ENCODE measurements around the gene ZNF563.
"Not testable (repeated sequence)": the region's sequence is repeated elsewhere in the genome, so short reads cannot be mapped to it uniquely, and the experiment has no call there.

Gene ZNF563

DNA sequence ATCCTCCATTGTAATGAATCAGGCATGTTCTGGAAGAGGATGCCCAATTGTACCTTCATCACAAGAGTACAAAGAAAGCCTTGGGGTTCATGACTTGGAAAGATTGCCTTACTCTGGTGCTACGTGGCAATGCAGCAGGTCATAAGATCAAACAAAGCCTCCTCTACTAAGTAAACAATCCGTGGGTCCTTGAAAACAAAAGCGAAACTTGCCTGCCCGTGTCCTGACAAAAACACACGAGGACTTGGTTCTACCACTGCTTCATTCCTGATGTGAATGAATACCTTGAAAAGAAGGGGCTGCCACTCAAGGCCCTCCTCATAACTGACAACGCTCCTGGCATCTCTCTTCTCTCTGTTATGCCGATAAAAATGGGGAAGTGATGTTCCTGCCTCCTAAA lies 18.9 kb downstream of the ZNF563 start:
- no peak overlapping the region for H3K4me3 Mint-ChIP-seq
- H3K27me3 Mint-ChIP-seq (ENCODE audit: low read depth) = no peaks in the 10 kb centered on the region
- TF ChIP-seq CTCF (IDR thresholded peaks at IDR 0.05; ENCODE audit: unreplicated experiment in 3 of 3) = no peak
- H3K4me1 Mint-ChIP-seq = no peaks in the 10 kb centered on the region
- no peak overlapping the region for H3K27ac Mint-ChIP-seq
- peaks cover 30% of the 10 kb centered on the region for H3K36me3 Mint-ChIP-seq (ENCODE audit: low read depth)
- peaks cover 28% of the 10 kb centered on the region for H3K9me3 Mint-ChIP-seq

- H3K4me3 Mint-ChIP-seq; H3K27ac Mint-ChIP-seq; H3K4me1 Mint-ChIP-seq; H3K36me3 Mint-ChIP-seq (ENCODE audit: low read depth); H3K27me3 Mint-ChIP-seq (ENCODE audit: low read depth): not testable (repeated sequence)
- H3K9me3 Mint-ChIP-seq = peaks cover 14% of the 10 kb centered on the region
Measured at GRCh38 chr19:12308891-12309290, 24.5 kb downstream of the ZNF563 start.

DNA sequence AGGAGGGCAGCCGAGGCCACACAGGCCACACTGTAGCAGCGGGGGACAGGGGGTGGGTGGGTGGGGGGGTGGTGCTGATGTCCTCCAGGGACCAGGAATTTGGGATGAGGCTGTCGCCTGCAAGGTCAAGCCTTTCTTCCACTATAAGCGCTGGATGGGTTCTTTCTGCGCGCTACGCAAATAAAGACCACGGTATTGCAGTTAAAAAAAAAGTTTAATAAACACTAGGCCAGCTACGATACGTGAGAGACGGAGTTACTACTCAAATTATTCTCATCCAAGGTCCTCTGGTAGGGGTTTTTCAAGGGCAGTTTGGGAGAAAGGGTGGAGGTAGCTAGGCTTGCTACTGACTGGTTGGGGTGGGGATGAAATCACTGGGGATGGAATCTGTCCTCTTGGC lies 38.2 kb downstream of the ZNF563 start:
- TF ChIP-seq CTCF (IDR thresholded peaks at IDR 0.05; ENCODE audit: unreplicated experiment in 3 of 3) = no peak
- Mint-ChIP-seq H3K27ac (peak overlapping the region; percentile 94 to 98 (median 96)), H3K4me3 (peak overlapping the region; percentile 98 to 99 (median 98)), H3K36me3 (ENCODE audit: low read depth) (peaks cover 23% of the 10 kb centered on the region), H3K27me3 (ENCODE audit: low read depth) (no peaks in the 10 kb centered on the region), H3K9me3 (peaks cover 3% of the 10 kb centered on the region), H3K4me1 (peaks cover 18% of the 10 kb centered on the region)

DNA sequence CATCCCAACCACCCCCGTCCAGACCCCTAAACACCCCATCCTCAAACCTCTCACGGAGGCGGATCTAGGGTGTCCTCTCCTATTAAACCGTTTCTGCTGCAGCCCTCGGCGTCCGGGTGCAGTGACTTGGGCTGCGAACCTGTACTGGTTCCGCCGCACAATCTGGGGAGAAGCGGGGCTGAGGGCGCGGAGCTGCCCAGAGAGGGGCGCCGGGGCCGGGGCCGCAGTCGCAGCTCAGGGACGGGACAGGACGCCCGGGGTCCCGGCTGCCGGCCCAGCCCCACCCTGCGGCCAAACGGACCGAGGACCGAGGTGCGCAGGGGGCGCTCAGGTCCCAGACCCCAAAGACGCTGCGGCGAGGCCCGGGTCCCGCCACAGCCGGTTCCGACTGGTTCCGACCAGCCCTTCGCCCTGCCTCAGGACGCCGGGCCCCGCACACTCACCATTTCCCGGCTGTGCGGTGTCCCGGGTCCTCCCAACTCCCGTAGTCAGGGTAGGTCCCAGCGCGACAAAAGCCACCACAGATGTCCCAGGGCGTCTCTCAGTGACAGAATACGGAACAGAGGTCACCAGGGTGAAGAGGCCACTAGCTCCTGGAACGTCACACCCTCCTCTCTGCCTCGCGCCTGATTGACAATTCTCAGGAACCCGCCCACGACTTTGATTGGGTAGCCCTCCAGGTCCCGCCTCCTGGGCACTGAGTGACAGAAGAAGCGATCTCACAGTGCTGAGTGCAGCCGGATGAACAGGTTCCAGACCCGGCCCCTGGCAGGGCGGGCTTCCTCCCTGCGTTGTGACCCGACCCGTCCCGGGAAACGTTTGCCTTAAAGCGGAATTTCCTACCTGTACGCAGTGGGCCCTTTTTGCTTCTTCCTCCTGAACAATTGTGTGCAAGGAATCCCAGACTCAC lies 38.9 kb downstream of the ZNF563 start, which contains the start of gene ZNF44:
TSS of gene ZNF44 (minus strand) at position 635 of the 910 bp plus-strand sequence. CDS start at position 446, 189 bp downstream.
- peaks cover 28% of the 10 kb centered on the region for H3K36me3 Mint-ChIP-seq (ENCODE audit: low read depth)
- H3K9me3 Mint-ChIP-seq = peaks cover 3% of the 10 kb centered on the region
- H3K4me1 Mint-ChIP-seq = peaks cover 18% of the 10 kb centered on the region
- TF ChIP-seq CTCF (IDR thresholded peaks at IDR 0.05; ENCODE audit: unreplicated experiment in 3 of 3) = no peak
- H3K4me3 Mint-ChIP-seq = peak within 1 kb of the TSS; percentile 98 to 99 (median 99)
- H3K27ac Mint-ChIP-seq = peak within 1 kb of the TSS; percentile 94 to 99 (median 96)
- H3K27me3 Mint-ChIP-seq (ENCODE audit: low read depth) = no peaks in the 10 kb centered on the region

- H3K27me3 Mint-ChIP-seq (ENCODE audit: low read depth) = no peaks in the 10 kb centered on the region
- H3K4me1 Mint-ChIP-seq = peaks cover 18% of the 10 kb centered on the region
- H3K27ac Mint-ChIP-seq = peak overlapping the region; percentile 94 to 99 (median 95)
- peak overlapping the region; percentile 98 to 99 (median 98) for H3K4me3 Mint-ChIP-seq
- no peak for TF ChIP-seq CTCF (IDR thresholded peaks at IDR 0.05; ENCODE audit: unreplicated experiment in 3 of 3)
- H3K36me3 Mint-ChIP-seq (ENCODE audit: low read depth) = peaks cover 35% of the 10 kb centered on the region
- peaks cover 4% of the 10 kb centered on the region for H3K9me3 Mint-ChIP-seq
Measured at GRCh38 chr19:12293777-12294248, 39.6 kb downstream of the ZNF563 start.

DNA sequence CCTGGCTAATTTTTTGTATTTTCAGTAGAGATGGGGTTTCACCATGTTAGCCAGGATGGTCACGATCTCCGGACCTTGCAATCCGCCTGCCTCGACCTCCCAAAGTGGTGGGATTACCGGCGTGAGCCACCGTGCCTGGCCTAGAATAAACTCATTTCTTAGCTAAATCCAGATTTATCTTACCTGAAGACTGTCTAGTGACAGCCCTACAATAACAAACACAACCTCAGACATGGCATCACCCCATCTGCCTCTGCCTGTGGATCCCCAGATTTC lies 43.7 kb downstream of the ZNF563 start:
- H3K27me3 Mint-ChIP-seq (ENCODE audit: low read depth) = no peaks in the 10 kb centered on the region
- no peak overlapping the region for H3K4me3 Mint-ChIP-seq
- peaks cover 69% of the 10 kb centered on the region for H3K36me3 Mint-ChIP-seq (ENCODE audit: low read depth)
- H3K27ac Mint-ChIP-seq = no peak overlapping the region
- H3K9me3 Mint-ChIP-seq = peaks cover 14% of the 10 kb centered on the region
- no peak for TF ChIP-seq CTCF (IDR thresholded peaks at IDR 0.05; ENCODE audit: unreplicated experiment in 3 of 3)
- peaks cover 18% of the 10 kb centered on the region for H3K4me1 Mint-ChIP-seq

All from nephron (organoid).